GM12891 (cell line): ENCODE data around the gene C5orf15.

Experiments
- PAX5 ChIP-seq: IDR thresholded peaks from 2 replicates; pipeline ENCODE4 v1.6.1; 2011; ENCODE audit warnings: low read length, moderate library complexity, mild to moderate bottlenecking; ENCODE audit not compliant: insufficient read depth, severe bottlenecking
- POLR2A ChIP-seq: IDR thresholded peaks from 2 replicates; pipeline ENCODE4 v1.6.1; 2011; ENCODE audit warnings: low read depth, low read length, control low read depth
- POLR2AphosphoS5 ChIP-seq: IDR thresholded peaks from 2 replicates; pipeline ENCODE4 v1.6.1; 2011; ENCODE audit warnings: low read depth, low read length, control low read depth
- POU2F2 ChIP-seq: IDR thresholded peaks from 2 replicates; pipeline ENCODE4 v1.6.1; 2011; ENCODE audit warnings: low read depth, mild to moderate bottlenecking, control low read depth, low read length, moderate library complexity
- SPI1 ChIP-seq: IDR thresholded peaks from 2 replicates; pipeline ENCODE4 v1.6.1; 2011; ENCODE audit warnings: low read depth, low read length, control low read depth
- TAF1 ChIP-seq: IDR thresholded peaks from 2 replicates; pipeline ENCODE4 v1.6.1; 2011; ENCODE audit warnings: low read depth, low read length, control low read depth

GRCh38 chr5:133968204-133968980 lies at the start of gene C5orf15:
- peak; percentile 76 for TF ChIP-seq POLR2A
- peak; percentile 62; the same call in 1 of the 2 replicates for TF ChIP-seq POLR2AphosphoS5
- peak; percentile 77 for TF ChIP-seq TAF1
- no peak for TF ChIP-seq PAX5
- no peak for TF ChIP-seq SPI1
- TF ChIP-seq POU2F2, result no peak
